Fibroblast of lung (primary cell): ENCODE data around the gene RBM33.

ENCODE experiments used
- CTCF ChIP-seq, 2 donors: IDR thresholded peaks in 1 of 2; conservative IDR thresholded peaks in 1 of 2; 1 replicate in 1 of 2; 2 replicates in 1 of 2; pipeline ENCODE4 v1.5.1; 2011 to 2012; ENCODE audit warnings: low read length in 2 of 2, control low read depth in 1 of 2, inconsistent platforms in 1 of 2, low read depth in 1 of 2, mild to moderate bottlenecking in 1 of 2
- EZH2 ChIP-seq: IDR thresholded peaks from 2 replicates; pipeline ENCODE4 v1.5.1; 2012; ENCODE audit warnings: low read length, control low read depth, mild to moderate bottlenecking; ENCODE audit errors: missing control alignments

GRCh38 chr7:155621418-155621980, 23.0 kb upstream of the RBM33 start:
- no peak for TF ChIP-seq CTCF (conservative IDR thresholded peaks at IDR 0.05 in 1 of 2, IDR thresholded peaks at IDR 0.05 in 1 of 2; ENCODE audit: low read depth in 1 of 2, low read length in 2 of 2)
- TF ChIP-seq EZH2: no peak
